Head of caudate nucleus (tissue), 42 donors: ENCODE results near the gene CCNK.

Experiments
- DNase-seq, 42 donors: peaks; one replicate each; pipeline versions ENCODE4 v3.0.0 to v3.0.0-alpha.2; 2020 to 2021; ENCODE audit warnings: mixed read lengths in 7 of 42
- intact Hi-C: fragments of 100-400 bp; cut with DNase I; formaldehyde crosslinking; loops from one replicate; pipeline ENCODE4 v1.15.0; 2022

The CCNK gene

GRCh38 chr14:99502989-99503421, 21.8 kb downstream of the CCNK start:
- intact Hi-C loops, result no loop called here
- peak in 3 of 42 donors; percentile 11 to 40 (median 18) for DNase-seq

GRCh38 chr14:99503848-99504453, 22.7 kb downstream of the CCNK start:
- intact Hi-C loops, result no loop called here
- no peak for DNase-seq

- DNase-seq, result no peak
- intact Hi-C loops, result no loop called here
Observed at GRCh38 chr14:99505089-99505488, 23.9 kb downstream of the CCNK start.

GRCh38 chr14:99506276-99506675, 25.1 kb downstream of the CCNK start:
- intact Hi-C loops, result no loop called here
- no peak for DNase-seq

- intact Hi-C loops, result no loop called here
- DNase-seq, result peak in 1 of 42 donors; percentile 13
Observed at GRCh38 chr14:99507860-99508640, 26.8 kb downstream of the CCNK start.

- intact Hi-C loops, result no loop called here
- DNase-seq, result peak in 4 of 42 donors; percentile 9 to 43 (median 22)
Observed at GRCh38 chr14:99508896-99509629, 27.9 kb downstream of the CCNK start.

- peak in 6 of 42 donors; percentile 2 to 30 (median 10) for DNase-seq
- intact Hi-C loops, result no loop called here
Observed at GRCh38 chr14:99509871-99510555, 28.8 kb downstream of the CCNK start.

- intact Hi-C loops, result no loop called here
- peak in 2 of 42 donors; percentile 9 to 35 for DNase-seq
Observed at GRCh38 chr14:99510556-99511139, 29.4 kb downstream of the CCNK start.

GRCh38 chr14:99511421-99512109, 30.4 kb downstream of the CCNK start:
- intact Hi-C loops, result no loop called here
- DNase-seq, result peak in 34 of 42 donors; percentile 26 to 69 (median 47)

- intact Hi-C loops, result no loop called here
Observed at GRCh38 chr14:99512110-99512449, 30.9 kb downstream of the CCNK start.

GRCh38 chr14:99512571-99513182, 31.5 kb downstream of the CCNK start:
- intact Hi-C loops, result no loop called here
- DNase-seq, result peak in 14 of 42 donors; percentile 1 to 43 (median 15)

More at GRCh38 chr14:99512110-99512449, 30.9 kb downstream of the CCNK start:
- peak in 10 of 42 donors; percentile 2 to 37 (median 15) for DNase-seq

GRCh38 chr14:99513183-99513694, 32.0 kb downstream of the CCNK start:
- intact Hi-C loops, result no loop called here
- DNase-seq, result peak in 12 of 42 donors; percentile 3 to 32 (median 14)

GRCh38 chr14:99513946-99514551, 32.8 kb downstream of the CCNK start:
- intact Hi-C loops, result no loop called here
- peak in 11 of 42 donors; percentile 2 to 41 (median 12) for DNase-seq

GRCh38 chr14:99514552-99515300, 33.5 kb downstream of the CCNK start:
- intact Hi-C loops, result no loop called here
- peak in 15 of 42 donors; percentile 3 to 43 (median 15) for DNase-seq

GRCh38 chr14:99515301-99516155, 34.3 kb downstream of the CCNK start:
- DNase-seq, result peak in 7 of 42 donors; percentile 2 to 27 (median 16)
- intact Hi-C loops, result loop anchor here (2.0 kb wide), 1 partner anchor 113 kb away; no protein-coding TSS in a partner anchor
